HG02642 (cell line): ENCODE results near the gene OPHN1.

Source experiments
- ATAC-seq: cut with Tn5 transposase; IDR thresholded peaks from one replicate; pipeline ENCODE4 v1.9.1; 2021; ENCODE audit warnings: mild to moderate bottlenecking; ENCODE audit not compliant: unreplicated experiment, poor library complexity

OPHN1 gene

DNA sequence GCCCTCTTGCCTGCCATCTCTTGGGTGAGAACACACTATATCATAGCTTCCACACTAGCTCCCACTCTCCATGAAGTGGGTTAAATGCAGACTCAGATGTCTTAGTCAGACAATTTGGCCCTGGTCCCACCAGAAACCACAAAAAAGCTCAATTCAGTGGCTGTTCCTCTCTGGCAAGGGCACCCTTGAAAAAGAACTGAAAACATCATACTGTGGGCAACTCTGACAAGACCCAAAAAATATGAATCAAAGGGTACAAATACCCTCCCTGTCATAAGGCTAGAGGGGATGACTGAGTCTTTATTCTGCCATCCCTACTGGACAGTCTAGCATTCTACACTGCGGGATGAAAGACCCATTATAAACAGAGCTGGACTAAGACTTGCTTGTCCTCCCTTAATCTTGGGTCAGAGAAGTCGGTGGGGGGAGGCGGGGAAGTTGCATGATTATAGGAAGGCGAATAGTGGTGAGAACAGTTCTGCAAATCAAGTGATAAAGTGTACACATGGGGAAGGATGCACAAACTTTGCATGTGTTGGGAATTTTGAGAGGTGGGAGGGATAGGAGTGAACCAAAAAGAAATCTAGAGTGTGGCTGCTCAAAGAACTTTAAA, 172.1 kb downstream of the OPHN1 start:
- ATAC-seq: no peak

GRCh38 chrX:68256990-68257389, 176.3 kb downstream of the OPHN1 start:
- ATAC-seq: no peak

DNA sequence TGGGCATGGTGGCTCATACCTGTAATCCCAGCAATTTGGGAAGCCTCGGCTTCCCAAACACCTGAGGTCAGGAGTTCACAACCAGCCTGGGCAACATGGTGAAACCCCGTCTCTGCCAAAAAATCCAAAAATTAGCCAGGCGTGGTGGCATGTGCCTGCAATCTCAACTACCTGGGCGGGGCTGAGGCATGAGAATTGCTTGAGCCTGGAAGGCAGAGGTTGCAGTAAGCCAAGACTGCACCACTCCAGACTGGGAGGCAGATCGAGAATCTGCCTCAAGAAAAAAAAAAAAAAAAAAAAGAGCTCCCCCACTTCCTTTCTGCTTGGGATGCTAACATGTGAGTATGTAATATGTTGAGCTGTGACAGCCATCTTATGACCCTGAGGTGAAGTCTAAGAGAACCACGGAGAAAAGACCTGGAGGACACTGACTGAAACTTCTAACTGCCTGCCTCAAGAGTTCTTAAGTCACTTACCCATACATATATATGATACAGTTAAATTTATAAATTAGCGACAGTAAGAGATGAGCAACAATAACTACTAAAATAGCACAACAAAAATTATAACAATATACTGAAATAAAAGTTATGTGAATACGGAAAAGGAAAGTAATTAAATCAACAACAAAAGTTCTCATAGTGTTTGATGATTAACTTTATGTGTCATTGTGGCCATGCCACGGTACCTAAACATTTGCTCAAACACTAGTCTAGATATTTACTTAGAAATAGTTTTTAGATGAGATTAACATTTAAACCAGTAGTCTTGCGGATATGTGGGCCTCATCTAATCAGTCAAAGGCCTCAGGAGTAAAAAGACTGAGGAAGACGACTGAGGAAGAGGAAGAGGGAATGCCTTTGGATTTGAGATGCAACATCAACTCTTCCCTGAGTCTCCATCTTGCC, 178.3 kb downstream of the OPHN1 start:
- ATAC-seq: no peak

- no peak for ATAC-seq
These were observed 180.6 kb downstream of the OPHN1 start for GRCh38 chrX:68252664-68253063.

DNA sequence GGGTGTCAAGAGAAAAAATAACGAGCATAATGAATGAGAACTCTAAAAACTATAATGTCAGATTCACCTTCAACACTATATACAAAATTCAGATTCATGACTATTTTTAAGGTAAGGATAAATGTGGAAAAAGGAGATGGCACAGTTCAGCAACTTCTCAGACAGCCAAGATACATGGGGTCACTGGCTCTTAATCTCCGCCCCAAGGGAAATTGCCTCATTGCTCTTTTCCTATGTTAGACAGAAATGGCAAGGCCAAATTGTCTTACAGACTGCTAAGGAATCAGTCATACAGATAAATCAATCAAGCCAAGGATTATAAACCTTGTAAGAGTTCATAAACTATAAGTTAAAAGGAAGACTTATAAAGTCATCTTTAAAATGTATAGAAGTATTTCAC, 183.4 kb downstream of the OPHN1 start:
- ATAC-seq: no peak

GRCh38 chrX:68249401-68249831, 183.9 kb downstream of the OPHN1 start:
- no peak for ATAC-seq

GRCh38 chrX:68238568-68238967, 194.7 kb downstream of the OPHN1 start:
- no peak for ATAC-seq

DNA sequence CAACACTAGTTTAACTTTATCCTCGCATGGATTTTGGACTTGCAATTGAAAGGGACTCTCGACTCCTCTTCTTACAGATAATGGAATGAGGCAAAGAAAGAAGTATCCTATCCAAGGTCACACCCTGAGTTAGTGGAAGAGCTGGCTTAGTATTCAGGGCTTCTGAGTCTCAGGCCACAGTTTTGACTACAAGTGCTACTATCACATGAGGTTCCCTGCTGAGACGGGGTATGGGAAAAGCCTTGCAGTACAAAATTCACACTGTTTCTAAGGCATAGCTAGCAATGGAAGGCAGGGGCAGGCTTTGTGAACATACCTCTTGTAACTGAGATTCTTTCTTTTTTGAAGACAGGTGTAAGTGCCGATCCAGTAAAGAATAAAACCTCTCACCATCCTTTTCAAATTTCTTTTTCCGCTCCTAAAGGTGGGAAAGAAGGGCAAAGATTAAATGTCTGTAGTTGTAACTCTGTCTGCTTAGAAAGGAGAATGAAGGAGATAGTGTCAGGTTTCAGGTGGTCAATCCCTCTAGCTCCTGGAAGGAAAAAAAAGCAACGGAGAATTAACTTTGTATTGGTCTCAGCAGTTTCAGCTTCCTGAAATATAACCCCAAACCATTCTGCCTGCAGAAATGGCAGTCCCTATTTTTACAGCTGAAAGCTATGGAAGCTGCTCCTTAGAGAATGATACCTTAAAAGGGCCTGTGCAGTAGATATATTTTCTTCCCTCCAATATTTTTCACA, 199.0 kb downstream of the OPHN1 start:
- no peak for ATAC-seq

DNA sequence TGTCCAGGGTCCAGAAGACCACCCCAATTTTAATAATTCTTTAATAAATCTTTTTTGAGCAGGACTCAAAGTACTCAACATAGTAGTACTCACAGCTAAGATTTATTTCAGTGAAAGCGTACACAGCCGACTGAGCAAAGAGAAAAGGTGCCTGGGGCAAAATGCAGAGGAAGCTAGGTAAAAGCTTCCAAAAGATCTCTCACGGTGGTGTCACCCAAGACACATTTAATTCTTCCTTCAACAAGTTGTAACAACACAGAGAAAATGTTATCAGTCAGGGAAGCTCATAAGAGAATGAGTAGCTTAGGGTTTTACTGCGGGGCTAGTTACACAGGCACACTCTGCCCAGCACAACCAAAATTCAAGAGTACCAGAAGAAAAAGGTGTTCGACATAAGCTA, 201.1 kb downstream of the OPHN1 start:
- ATAC-seq: no peak

DNA sequence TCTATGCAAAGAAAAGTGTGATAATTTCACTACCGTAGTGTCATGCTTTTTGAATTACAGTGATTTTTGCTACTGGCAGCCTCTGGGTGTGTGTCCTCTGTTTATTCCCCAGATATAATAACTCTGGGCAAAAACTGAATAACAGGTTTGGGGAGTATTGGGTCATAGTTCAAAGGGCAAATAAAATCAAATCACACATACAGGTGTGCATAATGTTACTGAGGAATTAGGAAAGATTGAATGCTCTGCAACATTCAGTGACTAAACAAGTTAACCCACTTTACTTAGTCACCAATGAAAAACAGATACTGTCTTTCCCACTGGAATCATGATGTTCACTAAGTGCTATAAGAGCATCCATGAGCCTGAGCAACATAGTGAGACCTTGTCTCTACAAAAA, 224.3 kb downstream of the OPHN1 start:
- ATAC-seq: no peak

DNA sequence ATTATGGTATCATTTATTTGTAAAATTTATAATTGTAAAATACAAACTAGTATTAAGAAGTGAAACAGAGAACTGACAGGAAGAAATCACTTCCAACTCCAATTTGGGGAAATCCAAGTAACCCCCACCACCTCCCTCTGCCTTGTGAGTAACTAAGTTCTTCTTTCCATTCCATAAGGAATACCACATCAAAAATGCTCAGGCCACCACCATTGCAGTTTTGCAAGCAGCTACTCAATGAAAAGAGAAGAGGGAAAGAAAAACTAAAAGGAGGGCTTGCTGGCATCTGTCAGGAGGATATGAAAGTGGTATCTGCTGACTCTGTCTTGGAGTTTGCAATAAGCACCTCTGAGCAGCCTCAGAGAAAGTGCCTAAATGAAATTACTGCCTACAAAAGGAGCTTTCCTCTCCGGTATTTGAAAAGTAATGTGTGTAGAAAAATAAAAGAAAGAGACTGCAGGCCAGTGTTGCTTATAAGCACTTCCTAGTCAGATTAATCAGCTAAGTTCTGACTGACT, 228.7 kb downstream of the OPHN1 start:
- no peak for ATAC-seq

- ATAC-seq: peak; percentile 76
These were observed 229.6 kb downstream of the OPHN1 start for GRCh38 chrX:68203646-68204045.

DNA sequence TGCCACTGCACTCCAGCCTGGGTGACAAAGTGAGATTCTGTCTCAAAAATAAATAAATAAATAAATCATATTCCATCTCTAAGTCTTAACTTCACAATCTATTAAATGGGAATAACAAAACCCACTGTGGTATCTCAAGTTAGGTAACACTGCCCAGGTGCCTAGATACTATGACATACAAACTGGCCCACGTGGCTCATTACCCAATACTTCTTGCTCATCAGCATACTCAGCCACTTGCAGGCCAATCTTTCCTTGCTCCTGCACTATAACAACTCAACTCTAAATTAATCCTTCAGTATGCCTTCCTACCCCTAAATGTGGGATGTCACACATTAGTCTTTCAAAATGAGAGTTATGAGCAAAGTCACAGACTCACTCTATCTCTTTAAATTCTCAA, 230.1 kb downstream of the OPHN1 start:
- no peak for ATAC-seq

DNA sequence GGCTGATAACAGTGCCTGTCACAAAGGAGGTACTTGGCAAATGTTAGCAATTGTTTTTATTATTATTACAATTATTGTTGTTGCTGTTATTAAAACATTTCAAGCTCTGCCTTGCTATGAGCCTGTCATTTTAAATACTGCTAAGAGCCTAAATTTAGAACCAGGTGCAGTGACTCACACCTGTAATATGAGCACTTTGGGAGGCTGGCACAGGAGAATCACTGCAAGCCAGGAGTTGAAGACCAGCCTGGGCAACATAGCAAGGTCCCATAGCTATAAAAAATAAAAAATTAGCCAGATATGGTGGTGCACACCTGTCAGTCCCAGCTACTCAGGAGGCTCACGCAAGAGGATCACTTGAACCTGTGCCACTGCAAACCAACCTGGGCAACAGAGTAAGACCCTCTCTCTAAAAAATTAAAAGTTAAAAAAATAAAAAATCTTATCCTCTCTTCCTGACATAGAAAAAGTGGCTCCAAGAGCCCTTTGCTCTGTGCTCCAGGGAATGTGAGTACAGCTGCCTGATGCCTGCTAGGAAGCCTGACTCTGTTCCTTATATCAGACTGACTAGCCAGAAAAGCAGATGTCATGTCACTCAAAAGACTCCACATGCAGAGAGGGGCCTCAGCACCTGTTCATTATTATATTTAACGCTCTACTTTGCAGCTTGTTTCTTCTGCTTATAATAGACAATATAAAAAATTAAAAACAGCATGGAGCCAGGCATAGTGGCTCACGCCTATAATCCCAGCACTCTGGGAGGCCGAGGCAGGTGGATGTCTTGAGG, 234.0 kb downstream of the OPHN1 start:
- ATAC-seq: no peak

DNA sequence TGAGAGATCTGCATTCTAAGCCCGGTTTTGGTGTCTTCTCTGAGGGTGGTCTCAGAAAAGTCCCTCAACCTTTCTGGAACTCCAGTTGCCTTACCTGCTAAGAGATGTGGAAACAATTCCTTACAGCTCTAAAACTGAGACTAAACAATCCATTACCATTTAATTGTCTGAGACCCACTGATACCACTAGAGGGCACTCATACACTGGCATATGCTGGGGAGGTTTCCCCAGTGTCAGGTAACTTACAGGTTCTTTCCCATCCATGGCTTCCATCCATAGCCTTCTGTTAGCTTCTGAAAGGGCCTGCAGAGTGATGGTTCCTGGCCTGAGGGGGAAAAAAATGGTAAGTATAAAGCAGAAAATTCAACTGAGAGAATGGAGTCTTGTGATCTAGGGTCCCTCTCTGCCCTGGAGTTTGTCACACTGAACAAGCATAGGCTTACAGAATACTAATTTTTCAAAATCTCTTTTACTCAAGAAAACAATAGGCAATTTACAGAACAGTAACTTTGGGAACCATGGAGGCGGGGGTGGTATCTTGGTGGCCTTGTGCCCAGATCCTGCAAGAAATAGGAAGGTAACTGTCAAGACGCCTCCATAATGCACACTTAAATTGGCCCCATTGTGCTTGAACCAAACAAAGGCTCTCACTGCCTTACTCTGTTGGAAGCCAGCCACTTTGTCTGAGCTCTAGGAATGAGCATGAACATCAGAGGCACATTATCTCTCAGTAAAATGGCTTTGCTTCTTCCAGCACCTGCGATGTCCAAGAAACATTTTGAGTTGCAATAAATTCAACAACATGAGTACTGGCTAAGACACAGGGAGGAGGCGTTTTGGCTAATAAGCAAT, 236.1 kb downstream of the OPHN1 start:
- no peak for ATAC-seq

DNA sequence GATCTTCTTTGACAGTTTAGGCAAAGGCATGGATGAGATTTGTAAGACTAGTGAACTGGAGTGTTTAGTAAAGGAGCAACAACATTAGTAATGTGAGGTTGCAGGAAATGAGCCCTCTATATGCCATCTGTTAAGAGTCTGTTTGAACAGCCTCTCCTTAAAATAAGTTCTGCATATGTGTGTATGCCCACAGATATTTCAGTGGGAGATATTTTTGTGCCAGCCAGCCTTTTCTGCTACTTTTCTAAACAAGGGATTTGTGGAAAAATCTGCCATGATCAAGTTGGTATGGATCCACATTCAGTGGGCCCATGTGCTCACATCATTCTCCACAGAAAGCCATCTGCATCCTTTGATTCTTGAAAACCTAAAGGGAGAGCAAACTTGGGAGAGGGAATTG, 237.7 kb downstream of the OPHN1 start:
- no peak for ATAC-seq

- ATAC-seq: no peak
These were observed 239.5 kb downstream of the OPHN1 start for GRCh38 chrX:68193786-68194185.

GRCh38 chrX:68193234-68193633, 240.1 kb downstream of the OPHN1 start:
- ATAC-seq: no peak

- no peak for ATAC-seq
These were observed 242.5 kb downstream of the OPHN1 start for GRCh38 chrX:68190799-68191198.
